Neutrophil (primary cell): ENCODE data around the gene CCDC138.
A peak's percentile ranks its signal among the peaks of the same experiment; 100 is the strongest.

ENCODE experiments used
- H3K27ac ChIP-seq: fragments of 200-600 bp; sonication (generic); 2 replicates; pipeline ENCODE4 v1.5.1; 2016; ENCODE audit warnings: mild to moderate bottlenecking, moderate library complexity
- H3K27me3 ChIP-seq: fragments of 200-600 bp; sonication (generic); 2 replicates; pipeline ENCODE4 v1.6.0; 2016; ENCODE audit warnings: mild to moderate bottlenecking
- H3K36me3 ChIP-seq: fragments of 200-600 bp; sonication (generic); 2 replicates; pipeline ENCODE4 v1.5.1; 2017
- H3K4me1 ChIP-seq, 2 experiments: fragments of 200-600 bp in 1 of 2; sonication (generic) in 1 of 2; 1 replicate in 1 of 2; 2 replicates in 1 of 2; pipeline versions ENCODE4 v1.5.1 to v1.6.1; 2013 to 2016; ENCODE audit warnings: low read depth in 1 of 2, low read length in 1 of 2, mild to moderate bottlenecking in 1 of 2, moderate library complexity in 1 of 2; ENCODE audit not compliant: control insufficient read depth in 1 of 2, insufficient read depth in 1 of 2
- H3K4me3 ChIP-seq, 2 experiments: fragments of 200-600 bp in 1 of 2; sonication (generic) in 1 of 2; 1 replicate in 1 of 2; 2 replicates in 1 of 2; pipeline ENCODE4 v1.5.1; 2013 to 2016; ENCODE audit warnings: low read depth in 1 of 2, low read length in 1 of 2, mild to moderate bottlenecking in 1 of 2, moderate library complexity in 1 of 2
- H3K9me3 ChIP-seq: fragments of 200-600 bp; sonication (generic); 2 replicates; pipeline ENCODE4 v1.5.1; 2016
- CTCF ChIP-seq: fragments of 200-600 bp; sonication (generic); IDR thresholded peaks from 2 replicates; pipeline ENCODE4 v1.5.1; 2016; ENCODE audit warnings: antibody characterized with exemption

Gene CCDC138

GRCh38 chr2:108786008-108786353, 590 bp upstream of the CCDC138 start:
- Histone ChIP-seq H3K4me3 (peak overlapping the region; percentile 77 to 85), H3K27ac (peak overlapping the region; percentile 60), H3K36me3 (peaks cover 33% of the 10 kb centered on the region), H3K9me3 (no peaks in the 10 kb centered on the region), H3K4me1 (peaks cover 5 to 12% of the 10 kb centered on the region in 2 experiments), H3K27me3 (no peaks in the 10 kb centered on the region)
- TF ChIP-seq CTCF, result no peak

- no peak for TF ChIP-seq CTCF
- Histone ChIP-seq H3K9me3 (no peaks in the 10 kb centered on the region), H3K27me3 (no peaks in the 10 kb centered on the region), H3K27ac (peak overlapping the region; percentile 60), H3K36me3 (peaks cover 21% of the 10 kb centered on the region), H3K4me3 (peak overlapping the region; percentile 77 to 85), H3K4me1 (peaks cover 5 to 12% of the 10 kb centered on the region in 2 experiments)
Measured at GRCh38 chr2:108787216-108787541, 608 bp downstream of the CCDC138 start.

GRCh38 chr2:108803045-108803736, 16.6 kb downstream of the CCDC138 start:
- Histone ChIP-seq H3K36me3 (peaks cover 10% of the 10 kb centered on the region), H3K4me3 (no peak overlapping the region), H3K4me1 (no peaks in the 10 kb centered on the region), H3K27me3 (no peaks in the 10 kb centered on the region), H3K9me3 (no peaks in the 10 kb centered on the region), H3K27ac (no peak overlapping the region)
- no peak for TF ChIP-seq CTCF

- Histone ChIP-seq H3K27ac (no peak overlapping the region), H3K27me3 (no peaks in the 10 kb centered on the region)
- no peak for TF ChIP-seq CTCF
Measured at GRCh38 chr2:108805032-108805431, 18.5 kb downstream of the CCDC138 start.

GRCh38 chr2:108805782-108806181, 19.2 kb downstream of the CCDC138 start:
- TF ChIP-seq CTCF, result no peak
- no peaks in the 10 kb centered on the region for H3K27me3 ChIP-seq
- H3K4me1 ChIP-seq, result no peaks in the 10 kb centered on the region
- no peaks in the 10 kb centered on the region for H3K36me3 ChIP-seq
- H3K9me3 ChIP-seq, result no peaks in the 10 kb centered on the region
- H3K4me3 ChIP-seq, result no peak overlapping the region
- no peak overlapping the region for H3K27ac ChIP-seq

More at GRCh38 chr2:108805032-108805431, 18.5 kb downstream of the CCDC138 start:
- no peaks in the 10 kb centered on the region for H3K4me1 ChIP-seq
- H3K36me3 ChIP-seq, result no peaks in the 10 kb centered on the region
- H3K4me3 ChIP-seq, result no peak overlapping the region
- no peaks in the 10 kb centered on the region for H3K9me3 ChIP-seq
